A673 (cell line): ENCODE measurements around the gene PPP2R3B. TPM values are rescaled to one million over a fixed set of nuclear protein-coding genes. Genes with fewer than 3 reads are reported as not detected.

Source experiments
- BruUV-seq: library from RNA; stranded (reverse); fragments of 400-500 nt; replicated peaks from 2 replicates; lab custom pipeline; 2021; lab: Mats Ljungman, UMichigan
- CTCF ChIA-PET: fragments of 300-600 bp; sonication (Branson Sonifier 250); formaldehyde crosslinking; loops from one replicate; lab custom pipeline; 2022; ENCODE audit warnings: antibody characterized with exemption; lab: Charles Lee
- POLR2A ChIA-PET: fragments of 300-600 bp; sonication (Branson Sonifier 250); formaldehyde crosslinking; loops from one replicate; lab custom pipeline; 2022; ENCODE audit warnings: antibody characterized with exemption; ENCODE audit not compliant: low non-redundant PET; lab: Charles Lee
- DNase-seq: peaks from one replicate; pipeline ENCODE4 v3.0.0-alpha.2; 2015; ENCODE audit warnings: low spot score
- H3K27ac ChIP-seq: fragments of 200-600 bp; sonication (generic); 2 replicates; pipeline ENCODE4 v1.5.1; 2016; ENCODE audit warnings: mixed run types, low read depth, mild to moderate bottlenecking, mixed read lengths, antibody characterized with exemption, low read length; ENCODE audit not compliant: poor library complexity, severe bottlenecking
- H3K27me3 ChIP-seq: fragments of 200-600 bp; sonication (generic); replicated peaks from 2 replicates; pipeline ENCODE4 v1.6.1; 2017; ENCODE audit warnings: mixed run types, low read depth, mild to moderate bottlenecking, mixed read lengths, antibody characterized with exemption, low read length; ENCODE audit not compliant: insufficient read depth, poor library complexity
- H3K36me3 ChIP-seq: fragments of 200-600 bp; sonication (generic); 2 replicates; pipeline ENCODE4 v1.6.1; 2016; ENCODE audit warnings: mixed run types, mild to moderate bottlenecking, mixed read lengths, antibody characterized with exemption, low read length; ENCODE audit not compliant: insufficient read depth, poor library complexity, severe bottlenecking
- H3K4me1 ChIP-seq: fragments of 200-600 bp; sonication (generic); 2 replicates; pipeline ENCODE4 v1.6.1; 2017; ENCODE audit warnings: mixed run types, mild to moderate bottlenecking, mixed read lengths, antibody characterized with exemption, low read length; ENCODE audit not compliant: insufficient read depth, poor library complexity, severe bottlenecking
- H3K4me3 ChIP-seq: fragments of 200-600 bp; sonication (generic); 2 replicates; pipeline ENCODE4 v1.5.1; 2016; ENCODE audit warnings: low read depth, mixed run types, mild to moderate bottlenecking, mixed read lengths, low read length; ENCODE audit not compliant: poor library complexity, severe bottlenecking
- H3K9me3 ChIP-seq: fragments of 200-600 bp; sonication (generic); 2 replicates; pipeline ENCODE4 v1.6.1; 2016; ENCODE audit warnings: mixed run types, low read depth, mild to moderate bottlenecking, mixed read lengths, antibody characterized with exemption, low read length; ENCODE audit not compliant: poor library complexity, severe bottlenecking
- EZH2 ChIP-seq: fragments of 200-600 bp; sonication (generic); IDR thresholded peaks from 2 replicates; pipeline ENCODE4 v1.6.1; 2017; ENCODE audit warnings: borderline replicate concordance, low read depth, mild to moderate bottlenecking, mixed read lengths, antibody characterized with exemption, low read length; ENCODE audit not compliant: poor library complexity, severe bottlenecking
- intact Hi-C: fragments of 100-400 bp; cut with micrococcal nuclease; formaldehyde crosslinking; loops from one replicate; pipeline ENCODE4 v1.10.0; 2022; ENCODE audit not compliant: unreplicated experiment
- total RNA-seq: library from RNA; stranded (reverse); gene quantifications from 2 replicates; pipeline ENCODE4 v1.2.3, GENCODE V29; 2021
- TF ChIP-seq, protein P1 (sequence below): fragments of 300-800, 200-600 bp; sonication (generic); conservative IDR thresholded peaks from 2 replicates; pipeline ENCODE4 v1.5.1; 2017; ENCODE audit warnings: low read depth, mild to moderate bottlenecking, antibody characterized with exemption, low read length, moderate library complexity, mixed read lengths

PPP2R3B gene
- total RNA-seq, 1 experiment from 2014 or later, result 43.6 TPM

- ChIA-PET CTCF (no interaction called here), POLR2A (no interaction called here)
- no peak overlapping the region for H3K4me3 ChIP-seq
- H3K9me3 ChIP-seq, result no peaks in the 10 kb centered on the region
- TF ChIP-seq, protein P1, sequence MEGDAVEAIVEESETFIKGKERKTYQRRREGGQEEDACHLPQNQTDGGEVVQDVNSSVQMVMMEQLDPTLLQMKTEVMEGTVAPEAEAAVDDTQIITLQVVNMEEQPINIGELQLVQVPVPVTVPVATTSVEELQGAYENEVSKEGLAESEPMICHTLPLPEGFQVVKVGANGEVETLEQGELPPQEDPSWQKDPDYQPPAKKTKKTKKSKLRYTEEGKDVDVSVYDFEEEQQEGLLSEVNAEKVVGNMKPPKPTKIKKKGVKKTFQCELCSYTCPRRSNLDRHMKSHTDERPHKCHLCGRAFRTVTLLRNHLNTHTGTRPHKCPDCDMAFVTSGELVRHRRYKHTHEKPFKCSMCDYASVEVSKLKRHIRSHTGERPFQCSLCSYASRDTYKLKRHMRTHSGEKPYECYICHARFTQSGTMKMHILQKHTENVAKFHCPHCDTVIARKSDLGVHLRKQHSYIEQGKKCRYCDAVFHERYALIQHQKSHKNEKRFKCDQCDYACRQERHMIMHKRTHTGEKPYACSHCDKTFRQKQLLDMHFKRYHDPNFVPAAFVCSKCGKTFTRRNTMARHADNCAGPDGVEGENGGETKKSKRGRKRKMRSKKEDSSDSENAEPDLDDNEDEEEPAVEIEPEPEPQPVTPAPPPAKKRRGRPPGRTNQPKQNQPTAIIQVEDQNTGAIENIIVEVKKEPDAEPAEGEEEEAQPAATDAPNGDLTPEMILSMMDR, result no peak
- TF ChIP-seq EZH2, result no peak
- DNase-seq, result no peak
- H3K27me3 ChIP-seq, result no peaks in the 10 kb centered on the region
- no peaks in the 10 kb centered on the region for H3K4me1 ChIP-seq
- no peaks in the 10 kb centered on the region for H3K36me3 ChIP-seq
- intact Hi-C loops, result no loop called here
- no peak overlapping the region for H3K27ac ChIP-seq
- BruUV-seq, result no TSS peak
Measured at GRCh38 chrX:341541-342101, 45.1 kb downstream of the PPP2R3B start.

DNA sequence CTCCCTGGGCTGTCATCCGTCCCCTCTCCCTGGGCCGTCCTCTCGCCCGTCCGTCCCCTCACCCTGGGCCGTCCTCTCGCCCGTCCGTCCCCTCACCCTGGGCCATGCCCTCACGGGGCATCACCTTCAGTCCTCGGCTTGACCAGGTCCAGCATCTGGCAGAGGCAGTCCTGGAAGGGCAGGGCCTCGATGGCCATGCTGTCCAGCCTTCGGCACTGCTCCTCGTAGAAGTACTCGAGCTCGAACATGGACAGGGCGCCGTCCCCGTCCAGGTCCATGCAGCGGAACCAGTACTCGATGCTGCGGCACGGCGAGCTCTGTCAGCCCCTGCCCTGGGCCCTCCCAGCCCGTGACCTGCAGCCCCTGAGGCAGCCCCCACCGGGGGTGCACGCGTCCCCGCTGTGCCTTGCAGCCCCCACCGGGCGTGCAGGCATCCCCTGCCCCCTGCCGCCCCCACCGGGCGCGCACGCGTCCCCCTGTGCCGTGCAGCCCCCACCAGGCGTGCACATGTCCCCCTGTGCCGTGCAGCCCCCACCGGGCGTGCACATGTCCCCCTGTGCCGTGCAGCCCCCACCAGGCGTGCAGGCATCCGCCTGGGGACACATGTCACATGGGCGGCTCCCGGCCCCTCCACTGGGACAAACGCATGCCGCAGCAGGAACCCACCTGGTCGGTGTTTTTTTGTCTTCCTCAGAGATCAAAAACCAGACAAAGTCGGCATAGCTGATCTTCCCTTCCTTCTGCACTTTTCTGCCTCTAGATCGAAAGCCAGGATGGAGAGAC, 45.9 kb downstream of the PPP2R3B start:
- intact Hi-C loops, result no loop called here
- no peaks in the 10 kb centered on the region for H3K27me3 ChIP-seq
- no peaks in the 10 kb centered on the region for H3K4me1 ChIP-seq
- TF ChIP-seq EZH2, result no peak
- TF ChIP-seq, protein P1, result no peak
- ChIA-PET POLR2A (no interaction called here), CTCF (no interaction called here)
- no peaks in the 10 kb centered on the region for H3K9me3 ChIP-seq
- no peak for DNase-seq
- H3K4me3 ChIP-seq, result no peak overlapping the region
- H3K36me3 ChIP-seq, result no peaks in the 10 kb centered on the region
- H3K27ac ChIP-seq, result no peak overlapping the region
- no TSS peak for BruUV-seq

DNA sequence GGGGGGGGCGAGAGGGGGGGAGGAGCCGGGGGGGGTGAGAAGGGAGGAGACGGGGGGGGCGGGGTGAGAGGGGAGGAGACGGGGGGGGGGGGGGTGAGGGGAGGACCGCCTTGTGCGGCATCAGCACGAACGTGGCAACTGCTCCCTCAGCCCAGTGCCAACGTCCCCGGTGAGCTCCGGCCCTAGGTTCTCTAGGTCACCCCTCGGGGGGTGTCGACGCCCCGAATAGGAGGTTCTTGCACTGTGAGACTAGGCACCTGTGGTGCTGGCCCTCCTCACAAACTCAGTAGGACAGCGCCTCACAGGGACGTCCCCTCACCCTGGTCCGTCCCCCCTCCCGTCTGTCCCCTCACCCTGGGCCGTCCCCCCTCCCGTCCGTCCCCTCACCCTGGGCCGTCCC, 46.6 kb downstream of the PPP2R3B start:
- no peak for DNase-seq
- POLR2A ChIA-PET, result no interaction called here
- TF ChIP-seq, protein P1, result no peak
- no peak for TF ChIP-seq EZH2

More for the DNA sequence above, 46.6 kb downstream of the PPP2R3B start:
- no peaks in the 10 kb centered on the region for H3K4me1 ChIP-seq
- no TSS peak for BruUV-seq
- CTCF ChIA-PET, result no interaction called here
- no peaks in the 10 kb centered on the region for H3K27me3 ChIP-seq
- no peaks in the 10 kb centered on the region for H3K9me3 ChIP-seq
- intact Hi-C loops, result no loop called here
- H3K27ac ChIP-seq, result no peak overlapping the region
- no peaks in the 10 kb centered on the region for H3K36me3 ChIP-seq
- H3K4me3 ChIP-seq, result no peak overlapping the region
